Kidney epithelial cell (primary cell): ENCODE data around the gene CUL1. TPM values are rescaled to one million over a fixed set of nuclear protein-coding genes. Genes with fewer than 3 reads are reported as not detected.

Experiments used
- DNase-seq: peaks from one replicate; pipeline ENCODE4 v3.0.0-alpha.2; 2010; ENCODE audit warnings: low read depth
- H3K27me3 ChIP-seq: 2 replicates; pipeline ENCODE4 v1.6.0; 2011; ENCODE audit warnings: low read length; ENCODE audit not compliant: control insufficient read depth, insufficient read depth
- H3K36me3 ChIP-seq: 2 replicates; pipeline ENCODE4 v1.5.1; 2011; ENCODE audit warnings: low read length; ENCODE audit not compliant: control insufficient read depth, insufficient read depth
- H3K4me3 ChIP-seq: 2 replicates; pipeline ENCODE4 v1.5.1; 2011; ENCODE audit warnings: low read depth, mild to moderate bottlenecking, control low read depth, low read length
- CTCF ChIP-seq: IDR thresholded peaks from 2 replicates; pipeline ENCODE4 v1.5.1; 2011; ENCODE audit warnings: mild to moderate bottlenecking, moderate library complexity, low read length, control low read depth, inconsistent platforms; ENCODE audit not compliant: insufficient read depth, poor library complexity, severe bottlenecking
- total RNA-seq: library from RNA; depleted of rRNA; stranded (reverse); fragments of >200 nt; gene quantifications from 2 replicates; pipeline ENCODE4 v1.2.3, GENCODE V29; 2015

CUL1 gene
- total RNA-seq, 1 donor from 2014 or later, result 41.3 TPM

- no peak for TF ChIP-seq CTCF
- no peak for DNase-seq
- no peaks in the 10 kb centered on the region for H3K36me3 ChIP-seq
- no peaks in the 10 kb centered on the region for H3K27me3 ChIP-seq
- H3K4me3 ChIP-seq, result no peak overlapping the region
These were observed 130.3 kb downstream of the CUL1 start for GRCh38 chr7:148828965-148829364.

- TF ChIP-seq CTCF, result no peak
- Histone ChIP-seq H3K36me3 (no peaks in the 10 kb centered on the region), H3K27me3 (no peaks in the 10 kb centered on the region), H3K4me3 (no peak overlapping the region)
- no peak for DNase-seq
These were observed 132.4 kb downstream of the CUL1 start for GRCh38 chr7:148830897-148831692.

GRCh38 chr7:148831782-148832181 is 133.1 kb downstream of the CUL1 start:
- no peak for DNase-seq
- Histone ChIP-seq H3K27me3 (no peaks in the 10 kb centered on the region), H3K4me3 (no peak overlapping the region), H3K36me3 (no peaks in the 10 kb centered on the region)
- TF ChIP-seq CTCF, result no peak

- no peak for TF ChIP-seq CTCF
- H3K36me3 ChIP-seq, result no peaks in the 10 kb centered on the region
- DNase-seq, result no peak
- H3K27me3 ChIP-seq, result no peaks in the 10 kb centered on the region
- no peak overlapping the region for H3K4me3 ChIP-seq
These were observed 135.9 kb downstream of the CUL1 start for GRCh38 chr7:148834605-148835004.

- TF ChIP-seq CTCF, result no peak
- H3K27me3 ChIP-seq, result no peaks in the 10 kb centered on the region
- no peak overlapping the region for H3K4me3 ChIP-seq
- H3K36me3 ChIP-seq, result no peaks in the 10 kb centered on the region
- DNase-seq, result no peak
These were observed 137.2 kb downstream of the CUL1 start for GRCh38 chr7:148835854-148836253.

- H3K27me3 ChIP-seq, result no peaks in the 10 kb centered on the region
- no peak for TF ChIP-seq CTCF
- DNase-seq, result no peak
- no peaks in the 10 kb centered on the region for H3K36me3 ChIP-seq
- no peak overlapping the region for H3K4me3 ChIP-seq
These were observed 140.2 kb downstream of the CUL1 start for GRCh38 chr7:148838905-148839304.
